Progenitor cell of endocrine pancreas (in vitro differentiated cells): Measurements from ENCODE around the gene RPUSD4. TPM values are rescaled to one million over a fixed set of nuclear protein-coding genes. Genes with fewer than 3 reads are reported as not detected.
A peak's percentile ranks its signal among the peaks of the same experiment; 100 is the strongest.

Experiments used
- DNase-seq: peaks from one replicate; pipeline ENCODE4 v3.0.0; 2021; ENCODE audit warnings: low spot score; ENCODE audit not compliant: unreplicated experiment
- H3K27ac Mint-ChIP-seq: 2 replicates; pipeline ENCODE4 v1.8.0; 2021; ENCODE audit warnings: mild to moderate bottlenecking, moderate library complexity, mixed read lengths
- H3K27me3 Mint-ChIP-seq: 2 replicates; pipeline ENCODE4 v1.8.0; 2021; ENCODE audit warnings: mixed read lengths
- H3K36me3 Mint-ChIP-seq: 2 replicates; pipeline ENCODE4 v1.8.0; 2022; ENCODE audit warnings: mixed read lengths; ENCODE audit not compliant: insufficient read depth
- H3K4me1 Mint-ChIP-seq: 2 replicates; pipeline ENCODE4 v1.8.0; 2021; ENCODE audit warnings: low read depth, mixed read lengths
- H3K4me3 Mint-ChIP-seq: 2 replicates; pipeline ENCODE4 v1.8.0; 2021; ENCODE audit warnings: low read depth, mild to moderate bottlenecking, moderate library complexity, mixed read lengths
- H3K9me3 Mint-ChIP-seq: 2 replicates; pipeline ENCODE4 v1.8.0; 2021; ENCODE audit warnings: low read depth, mixed read lengths
- CTCF ChIP-seq: fragments of 200-600 bp; sonication (generic); IDR thresholded peaks from one replicate; pipeline ENCODE4 v1.5.0; 2021; ENCODE audit warnings: antibody characterized with exemption, mild to moderate bottlenecking; ENCODE audit not compliant: unreplicated experiment
- total RNA-seq: library from RNA; stranded (reverse); gene quantifications from 2 replicates; pipeline ENCODE4 v1.2.1, GENCODE V29; 2021

RPUSD4 gene
- total RNA-seq, 1 donor from 2014 or later = 41.0 TPM

- Mint-ChIP-seq H3K9me3 (no peaks in the 10 kb centered on the region), H3K4me3 (no peak overlapping the region), H3K27me3 (peaks cover 3% of the 10 kb centered on the region), H3K27ac (no peak overlapping the region), H3K36me3 (no peaks in the 10 kb centered on the region), H3K4me1 (peaks cover 27% of the 10 kb centered on the region)
- TF ChIP-seq CTCF = no peak
- no peak for DNase-seq
Observed at GRCh38 chr11:126165757-126166156, 45.7 kb downstream of the RPUSD4 start.

DNA sequence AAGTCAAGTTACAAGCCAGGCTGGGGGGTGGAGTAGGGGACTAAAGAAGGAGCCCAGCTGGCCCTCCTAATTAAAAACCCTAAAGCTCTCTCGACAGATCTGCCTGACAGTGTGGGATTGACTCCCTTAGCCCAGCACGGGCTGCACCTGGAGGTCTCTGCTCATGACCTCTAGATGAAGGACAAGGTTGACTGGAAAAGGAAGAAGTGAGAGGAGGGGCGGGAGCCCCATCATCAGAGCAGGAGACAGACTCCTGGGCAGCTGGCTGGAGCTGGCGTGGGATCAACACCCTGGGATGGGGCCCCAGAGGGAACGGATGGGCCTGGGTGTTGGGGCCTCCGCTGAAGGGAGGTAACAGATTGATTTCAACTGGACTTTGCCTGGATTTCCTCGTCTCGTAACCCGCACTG, 46.1 kb downstream of the RPUSD4 start:
- no peak for TF ChIP-seq CTCF
- Mint-ChIP-seq H3K27ac (no peak overlapping the region), H3K4me3 (no peak overlapping the region), H3K27me3 (peaks cover 3% of the 10 kb centered on the region), H3K4me1 (peaks cover 31% of the 10 kb centered on the region), H3K36me3 (no peaks in the 10 kb centered on the region), H3K9me3 (no peaks in the 10 kb centered on the region)
- DNase-seq = no peak

DNA sequence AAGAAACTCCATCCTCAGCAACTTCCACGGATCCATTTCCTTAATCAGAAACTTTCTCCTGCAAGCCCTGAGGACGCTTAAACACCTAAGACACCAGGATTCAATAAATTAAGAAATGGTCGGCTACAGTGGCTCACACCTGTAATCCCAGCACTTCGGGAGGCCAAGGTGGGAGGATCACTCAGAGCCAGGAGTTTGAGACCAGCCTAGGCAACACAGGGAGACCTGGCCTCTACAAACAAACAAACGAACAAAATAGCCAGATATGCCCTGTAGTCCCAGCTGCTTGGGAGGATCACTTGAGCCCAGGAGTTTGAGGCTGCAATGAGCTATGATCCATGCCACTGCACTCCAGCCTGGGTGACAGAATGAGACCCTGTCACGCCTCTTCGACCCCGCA, 46.7 kb downstream of the RPUSD4 start:
- no peaks in the 10 kb centered on the region for H3K9me3 Mint-ChIP-seq
- no peak for DNase-seq
- no peak for TF ChIP-seq CTCF
- peaks cover 3% of the 10 kb centered on the region for H3K27me3 Mint-ChIP-seq
- H3K4me3 Mint-ChIP-seq = no peak overlapping the region
- H3K36me3 Mint-ChIP-seq = no peaks in the 10 kb centered on the region
- H3K4me1 Mint-ChIP-seq = peaks cover 36% of the 10 kb centered on the region
- no peak overlapping the region for H3K27ac Mint-ChIP-seq

- Mint-ChIP-seq H3K4me3 (peak overlapping the region; percentile 41), H3K4me1 (peaks cover 38% of the 10 kb centered on the region)
- no peak for TF ChIP-seq CTCF
Observed at GRCh38 chr11:126163779-126164178, 47.7 kb downstream of the RPUSD4 start.

GRCh38 chr11:126163074-126163700, 48.3 kb downstream of the RPUSD4 start:
- no peaks in the 10 kb centered on the region for H3K36me3 Mint-ChIP-seq
- no peak for DNase-seq
- H3K27ac Mint-ChIP-seq = peak overlapping the region; percentile 57
- H3K27me3 Mint-ChIP-seq = peaks cover 3% of the 10 kb centered on the region
- peak overlapping the region; percentile 41 for H3K4me3 Mint-ChIP-seq
- H3K9me3 Mint-ChIP-seq = no peaks in the 10 kb centered on the region
- TF ChIP-seq CTCF = no peak
- peaks cover 38% of the 10 kb centered on the region for H3K4me1 Mint-ChIP-seq

More at GRCh38 chr11:126163779-126164178, 47.7 kb downstream of the RPUSD4 start:
- H3K36me3 Mint-ChIP-seq = no peaks in the 10 kb centered on the region
- no peak for DNase-seq
- H3K27me3 Mint-ChIP-seq = peaks cover 3% of the 10 kb centered on the region
- H3K27ac Mint-ChIP-seq = peak overlapping the region; percentile 57
- H3K9me3 Mint-ChIP-seq = no peaks in the 10 kb centered on the region
